Suprapubic skin (tissue), 4 donors: ENCODE data around the gene NR2E1.

Source experiments
- EP300 ChIP-seq: sonication (generic); formaldehyde crosslinking; IDR thresholded peaks from one replicate; pipeline ENCODE4 v1.6.1; 2017; ENCODE audit warnings: antibody characterized with exemption
- POLR2A ChIP-seq, 2 donors: fragments of 450-650 bp; IDR thresholded peaks; one replicate each; pipeline ENCODE4 v1.6.1; 2017; ENCODE audit warnings: antibody characterized with exemption in 2 of 2, mild to moderate bottlenecking in 2 of 2, moderate library complexity in 2 of 2
- POLR2AphosphoS5 ChIP-seq, 3 donors: sonication (generic); formaldehyde crosslinking; IDR thresholded peaks; one replicate each; pipeline ENCODE4 v1.6.1; 2017; ENCODE audit warnings: antibody characterized with exemption in 3 of 3
- TF ChIP-seq, protein P1 (sequence below), 2 donors: fragments of 200-600 bp in 1 of 2; fragments of 450-650 bp in 1 of 2; sonication (generic) in 1 of 2; IDR thresholded peaks; one replicate each; pipeline ENCODE4 v1.5.1; 2016 to 2019; ENCODE audit warnings: antibody characterized with exemption in 2 of 2, mild to moderate bottlenecking in 1 of 2, moderate library complexity in 1 of 2

DNA sequence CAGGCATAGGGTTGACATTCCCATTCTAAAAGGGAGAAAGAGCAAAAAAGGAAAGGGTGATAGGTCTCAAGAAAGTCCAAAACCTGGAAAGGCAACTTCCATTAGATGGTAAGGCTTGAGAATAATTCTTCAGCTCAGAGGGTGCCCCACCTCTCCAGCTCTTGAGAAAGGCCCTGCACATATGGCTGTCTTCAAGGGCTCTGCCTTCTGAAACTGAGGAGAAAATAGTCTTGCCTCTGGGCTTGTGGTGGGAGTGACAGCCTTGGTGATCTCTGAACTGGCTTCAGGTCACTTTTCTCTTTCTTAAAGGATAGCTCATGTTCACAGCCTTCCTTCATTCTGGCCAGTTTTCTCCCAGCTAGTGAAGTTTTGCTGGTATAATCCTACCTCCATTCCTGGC is 35.6 kb upstream of the NR2E1 start:
- TF ChIP-seq, protein P1, sequence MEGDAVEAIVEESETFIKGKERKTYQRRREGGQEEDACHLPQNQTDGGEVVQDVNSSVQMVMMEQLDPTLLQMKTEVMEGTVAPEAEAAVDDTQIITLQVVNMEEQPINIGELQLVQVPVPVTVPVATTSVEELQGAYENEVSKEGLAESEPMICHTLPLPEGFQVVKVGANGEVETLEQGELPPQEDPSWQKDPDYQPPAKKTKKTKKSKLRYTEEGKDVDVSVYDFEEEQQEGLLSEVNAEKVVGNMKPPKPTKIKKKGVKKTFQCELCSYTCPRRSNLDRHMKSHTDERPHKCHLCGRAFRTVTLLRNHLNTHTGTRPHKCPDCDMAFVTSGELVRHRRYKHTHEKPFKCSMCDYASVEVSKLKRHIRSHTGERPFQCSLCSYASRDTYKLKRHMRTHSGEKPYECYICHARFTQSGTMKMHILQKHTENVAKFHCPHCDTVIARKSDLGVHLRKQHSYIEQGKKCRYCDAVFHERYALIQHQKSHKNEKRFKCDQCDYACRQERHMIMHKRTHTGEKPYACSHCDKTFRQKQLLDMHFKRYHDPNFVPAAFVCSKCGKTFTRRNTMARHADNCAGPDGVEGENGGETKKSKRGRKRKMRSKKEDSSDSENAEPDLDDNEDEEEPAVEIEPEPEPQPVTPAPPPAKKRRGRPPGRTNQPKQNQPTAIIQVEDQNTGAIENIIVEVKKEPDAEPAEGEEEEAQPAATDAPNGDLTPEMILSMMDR (IDR thresholded peaks at IDR 0.05) = no peak
- TF ChIP-seq POLR2A (IDR thresholded peaks at IDR 0.05) (no peak), POLR2AphosphoS5 (IDR thresholded peaks at IDR 0.05) (no peak), EP300 (no peak)
